Stimulated activated CD4-positive, alpha-beta T cell treated with anti-CD3 and anti-CD28 coated beads, Interleukin-12 subunit alpha, Interleukin-12 subunit beta, amount 100 ng/mL, for 48 hours (primary cell): Measurements from ENCODE around the gene NTRK1.

Experiments used
- DNase-seq, 3 donors: peaks; one replicate each; pipeline ENCODE4 v3.0.0-alpha.2; 2020; ENCODE audit warnings: low read depth in 2 of 3, low spot score in 1 of 3

NTRK1 gene

GRCh38 chr1:156838972-156839371 is 21.7 kb upstream of the NTRK1 start:
- peak in 1 of 3 donors; percentile 61 for DNase-seq

- no peak for DNase-seq
Observed at GRCh38 chr1:156839426-156840109, 21.1 kb upstream of the NTRK1 start.

- DNase-seq: no peak
Observed at GRCh38 chr1:156840186-156840897, 20.3 kb upstream of the NTRK1 start.

- DNase-seq: no peak
Observed at GRCh38 chr1:156840898-156841279, 19.8 kb upstream of the NTRK1 start.

- DNase-seq: no peak
Observed at GRCh38 chr1:156841295-156841855, 19.3 kb upstream of the NTRK1 start.

GRCh38 chr1:156842618-156843300 is 17.9 kb upstream of the NTRK1 start:
- DNase-seq: no peak

GRCh38 chr1:156844102-156844501 is 16.6 kb upstream of the NTRK1 start:
- no peak for DNase-seq

GRCh38 chr1:156844638-156845037 is 16.0 kb upstream of the NTRK1 start:
- no peak for DNase-seq

GRCh38 chr1:156845055-156845952 is 15.4 kb upstream of the NTRK1 start:
- DNase-seq: peak in 1 of 3 donors; percentile 31

- DNase-seq: no peak
Observed at GRCh38 chr1:156845953-156846545, 14.6 kb upstream of the NTRK1 start.

- DNase-seq: no peak
Observed at GRCh38 chr1:156846643-156847042, 14.0 kb upstream of the NTRK1 start.

- DNase-seq: no peak
Observed at GRCh38 chr1:156847591-156848460, 12.8 kb upstream of the NTRK1 start.

GRCh38 chr1:156848461-156849150 is 12.1 kb upstream of the NTRK1 start:
- DNase-seq: peak; percentile 38 to 62 (median 51)

- DNase-seq: no peak
Observed at GRCh38 chr1:156849151-156849496, 11.5 kb upstream of the NTRK1 start.

- DNase-seq: no peak
Observed at GRCh38 chr1:156851779-156852417, 8.8 kb upstream of the NTRK1 start.

- DNase-seq: no peak
Observed at GRCh38 chr1:156852418-156852874, 8.2 kb upstream of the NTRK1 start.

- DNase-seq: no peak
Observed at GRCh38 chr1:156853761-156854160, 6.9 kb upstream of the NTRK1 start.

- DNase-seq: no peak
Observed at GRCh38 chr1:156854634-156855033, 6.0 kb upstream of the NTRK1 start.
